ENCODE data around the gene JAKMIP2.
"Not testable (repeated sequence)": the region's sequence is repeated elsewhere in the genome, so short reads cannot be mapped to it uniquely, and the experiment has no call there.

Gene JAKMIP2

DNA sequence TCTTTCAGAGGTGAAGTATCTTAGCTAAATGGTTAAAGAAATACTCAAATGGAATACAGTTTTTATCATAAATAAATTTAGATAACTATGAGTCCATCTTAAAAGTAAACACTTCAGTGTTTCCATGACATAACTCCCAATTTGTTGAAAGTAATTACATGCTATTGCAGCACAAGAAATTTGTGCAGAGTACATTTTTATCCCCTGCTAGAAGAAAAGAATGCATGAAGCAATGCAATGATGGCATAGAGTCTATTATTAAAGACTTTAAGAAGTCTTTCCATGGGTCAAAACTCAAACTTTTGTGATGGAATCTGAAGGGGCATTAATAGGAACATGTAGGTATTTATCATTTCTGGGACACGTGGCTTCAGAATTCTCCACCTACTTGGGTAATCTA, 166.1 kb downstream of the JAKMIP2 start:
- TF ChIP-seq PAX5 (IDR thresholded peaks at IDR 0.05; ENCODE audit: insufficient read depth, low read length, severe bottlenecking) = no peak
- no peak for TF ChIP-seq POLR2AphosphoS5 (IDR thresholded peaks at IDR 0.05; ENCODE audit: low read depth, low read length)
- no peak for TF ChIP-seq TAF1 (IDR thresholded peaks at IDR 0.05; ENCODE audit: low read depth, low read length)
- TF ChIP-seq SPI1 (IDR thresholded peaks at IDR 0.05; ENCODE audit: low read depth, low read length) = no peak
- no peak for TF ChIP-seq POU2F2 (IDR thresholded peaks at IDR 0.05; ENCODE audit: low read depth, low read length)
- TF ChIP-seq POLR2A (IDR thresholded peaks at IDR 0.05; ENCODE audit: low read depth, low read length) = no peak
- DNase-seq (ENCODE audit: insufficient read length, low spot score) (no peak), FAIRE-seq (no peak)

DNA sequence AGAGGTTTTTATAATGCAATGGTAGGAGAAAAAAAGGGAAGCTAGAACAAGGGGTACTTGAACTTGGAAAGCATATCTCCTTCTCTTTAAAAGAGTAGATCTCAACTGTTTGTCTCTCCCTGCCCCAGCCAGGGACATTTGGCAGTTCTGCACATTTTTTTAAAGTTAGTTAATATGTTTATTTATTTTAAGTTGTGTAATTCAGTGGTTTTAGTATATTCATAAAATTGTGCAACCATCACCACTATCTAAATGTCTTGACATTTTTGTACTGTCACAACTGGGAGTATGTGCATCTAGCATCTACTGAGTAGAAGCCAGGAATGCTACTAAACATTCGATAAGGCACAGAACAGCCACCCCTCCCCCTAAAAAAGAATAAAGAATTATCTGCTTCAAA, 169.2 kb downstream of the JAKMIP2 start:
- FAIRE-seq (no peak), DNase-seq (ENCODE audit: insufficient read length, low spot score) (no peak)
- no peak for TF ChIP-seq POU2F2 (IDR thresholded peaks at IDR 0.05; ENCODE audit: low read depth, low read length)
- no peak for TF ChIP-seq SPI1 (IDR thresholded peaks at IDR 0.05; ENCODE audit: low read depth, low read length)
- no peak for TF ChIP-seq TAF1 (IDR thresholded peaks at IDR 0.05; ENCODE audit: low read depth, low read length)
- no peak for TF ChIP-seq PAX5 (IDR thresholded peaks at IDR 0.05; ENCODE audit: insufficient read depth, low read length, severe bottlenecking)
- TF ChIP-seq POLR2A (IDR thresholded peaks at IDR 0.05; ENCODE audit: low read depth, low read length) = no peak
- no peak for TF ChIP-seq POLR2AphosphoS5 (IDR thresholded peaks at IDR 0.05; ENCODE audit: low read depth, low read length)

DNA sequence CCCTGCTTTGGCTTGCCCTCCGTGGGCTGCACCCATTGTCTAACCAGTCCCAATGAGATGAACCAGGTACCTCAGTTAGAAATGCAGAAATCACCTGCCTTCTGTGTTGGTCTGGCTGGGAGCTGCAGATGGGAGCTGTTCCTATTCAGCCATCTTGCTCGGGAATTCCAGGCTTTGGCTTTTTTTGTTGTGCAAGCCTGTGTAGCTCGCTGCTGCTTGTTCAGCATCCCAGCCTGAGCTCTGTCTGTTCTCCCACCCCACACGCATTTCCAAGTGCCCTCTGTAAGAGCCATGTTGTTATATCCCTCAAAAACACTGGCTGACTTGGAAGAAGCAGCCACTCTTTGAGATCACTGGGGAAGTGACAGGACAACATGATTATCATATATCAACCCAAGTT, 171.0 kb downstream of the JAKMIP2 start:
- TF ChIP-seq SPI1 (IDR thresholded peaks at IDR 0.05; ENCODE audit: low read depth, low read length) (no peak), PAX5 (IDR thresholded peaks at IDR 0.05; ENCODE audit: insufficient read depth, low read length, severe bottlenecking) (no peak), POU2F2 (IDR thresholded peaks at IDR 0.05; ENCODE audit: low read depth, low read length) (no peak), TAF1 (IDR thresholded peaks at IDR 0.05; ENCODE audit: low read depth, low read length) (no peak), POLR2AphosphoS5 (IDR thresholded peaks at IDR 0.05; ENCODE audit: low read depth, low read length) (no peak), POLR2A (IDR thresholded peaks at IDR 0.05; ENCODE audit: low read depth, low read length) (no peak)
- DNase-seq (ENCODE audit: insufficient read length, low spot score) = no peak
- FAIRE-seq = no peak

DNA sequence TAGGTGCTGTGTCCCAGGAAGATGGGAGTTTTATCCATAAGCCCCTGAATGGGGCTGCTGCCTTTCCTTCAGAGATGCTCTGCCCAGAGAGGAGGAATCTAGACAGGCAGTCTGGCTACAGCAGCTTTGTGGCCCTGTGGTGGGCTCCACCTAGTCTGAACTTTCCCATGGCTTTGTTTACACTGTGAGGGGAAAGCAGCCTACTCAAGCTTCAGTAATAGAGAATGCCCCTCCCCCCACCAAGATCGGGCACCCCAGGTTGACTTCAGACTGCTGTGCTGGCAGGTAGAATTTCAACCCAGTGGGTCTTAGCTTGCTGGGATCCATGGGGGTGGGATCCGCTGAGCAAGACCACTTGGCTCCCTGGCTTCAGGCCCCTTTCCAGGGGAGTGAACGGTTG, 171.7 kb downstream of the JAKMIP2 start:
- TF ChIP-seq POU2F2 (IDR thresholded peaks at IDR 0.05; ENCODE audit: low read depth, low read length) = no peak
- TF ChIP-seq SPI1 (IDR thresholded peaks at IDR 0.05; ENCODE audit: low read depth, low read length) = no peak
- no peak for TF ChIP-seq TAF1 (IDR thresholded peaks at IDR 0.05; ENCODE audit: low read depth, low read length)
- TF ChIP-seq POLR2A (IDR thresholded peaks at IDR 0.05; ENCODE audit: low read depth, low read length) = no peak
- no peak for TF ChIP-seq POLR2AphosphoS5 (IDR thresholded peaks at IDR 0.05; ENCODE audit: low read depth, low read length)
- FAIRE-seq (no peak), DNase-seq (ENCODE audit: insufficient read length, low spot score) (no peak)

DNA sequence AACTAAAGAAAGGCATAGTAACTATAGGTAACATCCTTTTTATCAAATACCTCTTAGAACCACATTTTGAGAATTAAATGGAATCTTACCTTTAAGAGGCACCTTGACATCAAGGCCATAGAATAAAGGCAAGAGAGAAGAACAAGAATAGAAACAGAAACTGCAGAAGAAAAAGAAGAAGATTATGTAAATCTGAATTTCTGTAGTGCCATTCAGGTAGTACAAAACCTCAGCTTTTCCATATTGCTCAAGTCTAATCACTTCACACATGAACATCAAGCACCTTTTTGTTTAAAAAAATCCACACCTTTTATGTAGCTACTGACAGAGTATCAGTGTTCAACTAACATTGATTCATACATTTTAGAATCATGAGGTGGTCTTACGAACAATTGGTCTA, 180.9 kb downstream of the JAKMIP2 start:
- no peak for FAIRE-seq
- TF ChIP-seq POLR2A (IDR thresholded peaks at IDR 0.05; ENCODE audit: low read depth, low read length) = no peak
- TF ChIP-seq TAF1 (IDR thresholded peaks at IDR 0.05; ENCODE audit: low read depth, low read length) = no peak
- TF ChIP-seq POLR2AphosphoS5 (IDR thresholded peaks at IDR 0.05; ENCODE audit: low read depth, low read length) = no peak
- TF ChIP-seq POU2F2 (IDR thresholded peaks at IDR 0.05; ENCODE audit: low read depth, low read length) = no peak
- no peak for TF ChIP-seq PAX5 (IDR thresholded peaks at IDR 0.05; ENCODE audit: insufficient read depth, low read length, severe bottlenecking)
- DNase-seq (ENCODE audit: insufficient read length, low spot score) = no peak

DNA sequence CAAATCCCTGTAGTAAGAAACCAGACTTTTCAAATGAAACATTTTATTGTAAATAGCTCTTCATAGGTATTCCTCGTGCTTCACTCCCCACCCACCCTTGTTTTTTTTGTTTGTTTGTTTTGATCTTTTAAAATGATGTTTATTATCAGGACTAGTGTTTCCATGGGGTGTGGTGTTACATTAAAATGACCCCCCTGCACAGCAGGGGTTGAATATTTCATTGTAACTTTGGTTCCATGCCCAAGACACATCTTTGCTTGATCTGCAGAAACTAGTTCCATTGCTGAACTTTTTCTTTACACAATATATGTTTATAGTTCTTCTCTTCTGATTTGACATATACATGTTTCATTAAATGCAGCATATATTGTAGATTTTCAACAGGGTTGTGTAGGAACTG, 191.4 kb downstream of the JAKMIP2 start:
- no peak for DNase-seq (ENCODE audit: insufficient read length, low spot score)
- FAIRE-seq = no peak
- TF ChIP-seq TAF1 (IDR thresholded peaks at IDR 0.05; ENCODE audit: low read depth, low read length) (no peak), POLR2AphosphoS5 (IDR thresholded peaks at IDR 0.05; ENCODE audit: low read depth, low read length) (no peak), POU2F2 (IDR thresholded peaks at IDR 0.05; ENCODE audit: low read depth, low read length) (no peak), PAX5 (IDR thresholded peaks at IDR 0.05; ENCODE audit: insufficient read depth, low read length, severe bottlenecking) (no peak), SPI1 (IDR thresholded peaks at IDR 0.05; ENCODE audit: low read depth, low read length) (no peak), POLR2A (IDR thresholded peaks at IDR 0.05; ENCODE audit: low read depth, low read length) (no peak)

DNA sequence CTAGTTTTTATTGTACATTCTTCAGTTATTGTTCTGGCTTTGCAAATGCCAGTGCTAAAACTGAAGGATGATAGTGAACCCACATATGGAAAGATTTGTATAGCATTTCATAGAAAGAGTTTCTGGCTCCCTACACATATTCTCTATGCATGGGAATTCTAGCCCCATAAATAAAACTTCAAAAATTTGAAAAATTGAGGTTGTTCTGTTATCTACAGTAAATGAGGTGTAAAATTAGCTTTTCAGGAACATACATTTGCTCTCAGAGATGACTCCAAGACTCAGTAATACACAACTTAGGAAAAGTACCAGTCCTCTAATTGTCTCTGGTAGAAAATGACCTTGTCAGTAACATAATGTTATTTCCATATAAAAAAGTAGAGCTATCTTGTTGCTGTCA, 192.4 kb downstream of the JAKMIP2 start:
- FAIRE-seq = no peak
- no peak for DNase-seq (ENCODE audit: insufficient read length, low spot score)
- no peak for TF ChIP-seq POLR2AphosphoS5 (IDR thresholded peaks at IDR 0.05; ENCODE audit: low read depth, low read length)
- TF ChIP-seq SPI1 (IDR thresholded peaks at IDR 0.05; ENCODE audit: low read depth, low read length) = no peak
- TF ChIP-seq POU2F2 (IDR thresholded peaks at IDR 0.05; ENCODE audit: low read depth, low read length) = no peak
- no peak for TF ChIP-seq POLR2A (IDR thresholded peaks at IDR 0.05; ENCODE audit: low read depth, low read length)
- TF ChIP-seq PAX5 (IDR thresholded peaks at IDR 0.05; ENCODE audit: insufficient read depth, low read length, severe bottlenecking) = no peak
- TF ChIP-seq TAF1 (IDR thresholded peaks at IDR 0.05; ENCODE audit: low read depth, low read length) = no peak

DNA sequence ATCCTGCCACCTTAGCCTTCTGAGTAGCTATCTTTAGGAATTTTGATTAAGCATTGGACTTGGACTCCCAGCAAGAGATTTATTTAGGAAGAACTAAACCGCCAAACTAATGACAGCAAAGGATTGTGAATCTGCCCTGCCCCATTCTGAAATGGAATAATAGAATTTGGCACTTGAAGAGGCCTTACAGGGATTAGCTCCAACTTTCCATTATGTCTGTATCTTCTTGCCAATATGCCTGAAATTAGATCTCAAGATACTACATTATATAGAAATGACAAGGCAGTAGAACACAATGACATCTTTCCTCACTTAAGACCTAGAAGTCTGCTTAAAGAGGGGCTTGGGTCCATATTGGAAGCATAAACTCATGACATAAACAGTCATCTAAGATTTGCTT, 195.7 kb downstream of the JAKMIP2 start:
- FAIRE-seq (no peak), DNase-seq (ENCODE audit: insufficient read length, low spot score) (no peak)
- TF ChIP-seq SPI1 (IDR thresholded peaks at IDR 0.05; ENCODE audit: low read depth, low read length) (no peak), POLR2A (IDR thresholded peaks at IDR 0.05; ENCODE audit: low read depth, low read length) (no peak), POU2F2 (IDR thresholded peaks at IDR 0.05; ENCODE audit: low read depth, low read length) (no peak), POLR2AphosphoS5 (IDR thresholded peaks at IDR 0.05; ENCODE audit: low read depth, low read length) (no peak), TAF1 (IDR thresholded peaks at IDR 0.05; ENCODE audit: low read depth, low read length) (no peak), PAX5 (IDR thresholded peaks at IDR 0.05; ENCODE audit: insufficient read depth, low read length, severe bottlenecking) (no peak)

DNA sequence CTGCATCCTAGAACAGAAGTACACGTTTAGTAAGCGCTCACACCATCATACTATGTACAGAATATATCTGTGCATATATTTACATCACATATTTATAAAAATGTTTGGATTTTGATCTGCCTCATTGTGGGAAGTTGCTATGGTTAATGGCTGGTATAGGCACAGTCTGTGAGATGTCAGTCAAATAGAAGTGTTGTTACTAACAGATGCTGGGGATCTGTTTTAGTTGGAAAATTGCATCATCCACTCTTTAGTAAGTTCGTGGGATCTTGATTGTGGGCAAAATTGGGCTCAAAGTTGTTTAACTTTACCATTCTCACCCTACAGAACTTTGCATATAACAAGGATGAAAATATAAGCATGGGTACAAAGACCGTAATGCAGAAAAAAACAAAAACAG, 196.3 kb downstream of the JAKMIP2 start:
- FAIRE-seq (no peak), DNase-seq (ENCODE audit: insufficient read length, low spot score) (no peak)
- no peak for TF ChIP-seq POU2F2 (IDR thresholded peaks at IDR 0.05; ENCODE audit: low read depth, low read length)
- no peak for TF ChIP-seq TAF1 (IDR thresholded peaks at IDR 0.05; ENCODE audit: low read depth, low read length)
- no peak for TF ChIP-seq POLR2AphosphoS5 (IDR thresholded peaks at IDR 0.05; ENCODE audit: low read depth, low read length)
- TF ChIP-seq POLR2A (IDR thresholded peaks at IDR 0.05; ENCODE audit: low read depth, low read length) = no peak
- no peak for TF ChIP-seq SPI1 (IDR thresholded peaks at IDR 0.05; ENCODE audit: low read depth, low read length)
- TF ChIP-seq PAX5 (IDR thresholded peaks at IDR 0.05; ENCODE audit: insufficient read depth, low read length, severe bottlenecking) = no peak

DNA sequence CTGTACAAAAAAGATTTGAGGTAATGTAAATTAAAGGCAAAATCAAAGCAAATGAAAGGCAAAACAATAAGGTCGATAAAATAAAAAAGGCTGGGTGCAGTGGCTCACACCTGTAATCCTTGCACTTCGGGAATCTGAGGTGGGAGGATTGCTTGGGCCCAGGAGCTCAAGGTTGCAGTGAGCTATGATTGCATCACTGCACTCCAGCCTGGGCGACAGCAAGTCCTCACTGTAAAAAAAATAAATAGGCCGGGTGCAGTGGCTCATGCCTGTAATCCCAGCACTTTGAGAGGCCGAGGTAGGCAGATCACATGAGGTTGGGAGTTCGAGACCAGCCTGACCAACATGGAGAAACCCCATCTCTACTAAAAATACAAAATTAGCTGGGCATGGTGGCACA, 200.3 kb downstream of the JAKMIP2 start:
- not testable (repeated sequence) for FAIRE-seq; DNase-seq (ENCODE audit: insufficient read length, low spot score)

DNA sequence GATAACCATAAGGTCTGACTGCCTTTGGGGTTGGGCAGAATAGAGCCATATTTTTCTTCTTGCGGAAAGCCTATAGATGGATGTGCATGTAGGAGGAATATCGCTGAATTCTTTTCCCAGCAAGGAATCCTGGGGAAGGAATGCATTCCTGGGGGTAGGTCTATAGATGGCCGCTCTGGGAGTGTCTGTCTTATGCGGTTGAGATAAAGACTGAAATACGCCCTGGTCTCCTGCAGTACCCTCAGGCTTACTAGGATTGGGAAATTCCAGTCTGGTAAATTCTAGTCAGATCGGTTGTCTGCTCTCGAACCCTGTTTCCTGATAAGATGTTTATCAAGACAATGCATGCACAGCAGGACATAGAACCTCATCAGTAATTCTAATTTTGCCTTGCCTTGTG, 202.1 kb downstream of the JAKMIP2 start:
- FAIRE-seq = not testable (repeated sequence)

More for the DNA sequence above, 202.1 kb downstream of the JAKMIP2 start:
- DNase-seq (ENCODE audit: insufficient read length, low spot score) = not testable (repeated sequence)

Measured in GM12891 (cell line).